Mucosa of descending colon (tissue), 3 donors: ENCODE results near the gene ASB3. TPM values are rescaled to one million over a fixed set of nuclear protein-coding genes. Genes with fewer than 3 reads are reported as not detected.

Experiments
- ATAC-seq: fragments of 200-7000 bp; cut with Tn5 transposase; one replicate; pipeline ENCODE4 v1.9.1; 2020; ENCODE audit warnings: mild to moderate bottlenecking, moderate library complexity
- DNase-seq, 3 donors: peaks; one replicate each; pipeline ENCODE4 v3.0.0-alpha.2; 2020
- H3K36me3 ChIP-seq: fragments of 200-600 bp; one replicate; pipeline ENCODE4 v1.8.0; 2021; ENCODE audit warnings: low read depth, mild to moderate bottlenecking
- H3K4me1 ChIP-seq: fragments of 200-600 bp; one replicate; pipeline ENCODE4 v1.8.0; 2021; ENCODE audit warnings: low read depth, mild to moderate bottlenecking
- H3K4me3 ChIP-seq: fragments of 200-600 bp; one replicate; pipeline ENCODE4 v1.8.0; 2021; ENCODE audit warnings: mild to moderate bottlenecking
- H3K9me3 ChIP-seq: fragments of 200-600 bp; one replicate; pipeline ENCODE4 v1.8.0; 2021; ENCODE audit warnings: mild to moderate bottlenecking
- intact Hi-C, 2 donors: fragments of 100-400 bp; cut with DNase I in 1 of 2; cut with micrococcal nuclease in 1 of 2; formaldehyde crosslinking; loops; one replicate each; pipeline versions ENCODE4 v1.11.0 to v1.11.1; 2022; cut with DNase I, micrococcal nuclease
- total RNA-seq, 3 donors: library from RNA; stranded (reverse); fragmentation: NEBNext Ultra II Directional in 2 of 3; extraction: Animal tissue kit (Norgen Biotek cat#: 25700) in 2 of 3; gene quantifications; one replicate each; pipeline versions ENCODE4 v1.2.1 to v1.2.4, GENCODE V29; 2021 to 2023
- TF ChIP-seq, protein P1 (sequence below): fragments of 200-600 bp; IDR thresholded peaks from one replicate; pipeline ENCODE4 v1.8.0; 2022; ENCODE audit warnings: antibody characterized with exemption, mild to moderate bottlenecking
- donor health status: DM: no; HTN: no; CAD: no; lungs with moderate emphysema.
- donor health status: DM: no; HTN: no; CAD: no.
- donor health status: DM: no; HTN: yes; CAD: no.

ASB3 gene
- total RNA-seq, 3 donors from 2014 or later: 11.6 to 16.8 (median 14.9) TPM

DNA sequence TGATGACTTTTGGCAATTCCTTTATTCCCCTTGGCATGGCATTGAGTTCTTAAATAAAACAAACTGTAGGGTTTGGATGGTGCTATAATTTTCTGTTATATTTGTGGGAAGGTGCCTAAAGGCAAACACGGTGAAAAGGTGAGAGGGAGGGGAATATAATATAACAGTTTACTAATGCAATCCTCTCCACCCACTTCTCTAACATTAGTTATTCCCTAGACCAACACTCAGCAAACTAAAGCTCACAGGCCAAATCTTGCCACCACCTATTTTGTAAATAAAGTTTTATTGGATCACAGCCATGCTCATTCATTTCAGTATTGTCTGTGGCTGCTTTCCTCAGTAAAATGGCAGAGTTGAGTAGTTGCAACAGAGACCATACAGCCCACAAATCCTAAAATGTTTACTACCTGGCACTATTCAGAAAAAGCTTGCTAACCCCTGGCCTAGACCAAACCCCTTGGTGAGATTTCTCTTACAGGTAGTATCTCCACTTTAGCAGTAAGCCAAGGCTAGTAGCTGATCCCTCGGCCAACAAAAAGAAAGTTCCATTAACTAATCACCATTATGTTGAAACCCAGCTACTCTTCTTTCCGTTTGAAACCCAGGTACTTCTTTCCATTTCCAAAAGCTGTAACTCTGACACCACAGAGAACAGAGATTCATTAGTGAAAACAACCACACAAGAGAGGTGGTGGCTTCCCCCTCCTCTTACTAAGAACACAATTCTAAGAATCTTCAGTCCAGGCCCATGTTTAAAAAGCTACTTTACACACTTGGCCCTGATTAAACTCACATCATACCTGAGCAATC, 155.2 kb downstream of the ASB3 start:
- Histone ChIP-seq H3K4me1 (no peaks in the 10 kb centered on the region), H3K36me3 (no peaks in the 10 kb centered on the region), H3K4me3 (no peak overlapping the region), H3K9me3 (no peaks in the 10 kb centered on the region)
- ATAC-seq (peak; percentile 85), DNase-seq (no peak)
- TF ChIP-seq, protein P1, sequence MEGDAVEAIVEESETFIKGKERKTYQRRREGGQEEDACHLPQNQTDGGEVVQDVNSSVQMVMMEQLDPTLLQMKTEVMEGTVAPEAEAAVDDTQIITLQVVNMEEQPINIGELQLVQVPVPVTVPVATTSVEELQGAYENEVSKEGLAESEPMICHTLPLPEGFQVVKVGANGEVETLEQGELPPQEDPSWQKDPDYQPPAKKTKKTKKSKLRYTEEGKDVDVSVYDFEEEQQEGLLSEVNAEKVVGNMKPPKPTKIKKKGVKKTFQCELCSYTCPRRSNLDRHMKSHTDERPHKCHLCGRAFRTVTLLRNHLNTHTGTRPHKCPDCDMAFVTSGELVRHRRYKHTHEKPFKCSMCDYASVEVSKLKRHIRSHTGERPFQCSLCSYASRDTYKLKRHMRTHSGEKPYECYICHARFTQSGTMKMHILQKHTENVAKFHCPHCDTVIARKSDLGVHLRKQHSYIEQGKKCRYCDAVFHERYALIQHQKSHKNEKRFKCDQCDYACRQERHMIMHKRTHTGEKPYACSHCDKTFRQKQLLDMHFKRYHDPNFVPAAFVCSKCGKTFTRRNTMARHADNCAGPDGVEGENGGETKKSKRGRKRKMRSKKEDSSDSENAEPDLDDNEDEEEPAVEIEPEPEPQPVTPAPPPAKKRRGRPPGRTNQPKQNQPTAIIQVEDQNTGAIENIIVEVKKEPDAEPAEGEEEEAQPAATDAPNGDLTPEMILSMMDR: no peak
- intact Hi-C loops: no loop called here

DNA sequence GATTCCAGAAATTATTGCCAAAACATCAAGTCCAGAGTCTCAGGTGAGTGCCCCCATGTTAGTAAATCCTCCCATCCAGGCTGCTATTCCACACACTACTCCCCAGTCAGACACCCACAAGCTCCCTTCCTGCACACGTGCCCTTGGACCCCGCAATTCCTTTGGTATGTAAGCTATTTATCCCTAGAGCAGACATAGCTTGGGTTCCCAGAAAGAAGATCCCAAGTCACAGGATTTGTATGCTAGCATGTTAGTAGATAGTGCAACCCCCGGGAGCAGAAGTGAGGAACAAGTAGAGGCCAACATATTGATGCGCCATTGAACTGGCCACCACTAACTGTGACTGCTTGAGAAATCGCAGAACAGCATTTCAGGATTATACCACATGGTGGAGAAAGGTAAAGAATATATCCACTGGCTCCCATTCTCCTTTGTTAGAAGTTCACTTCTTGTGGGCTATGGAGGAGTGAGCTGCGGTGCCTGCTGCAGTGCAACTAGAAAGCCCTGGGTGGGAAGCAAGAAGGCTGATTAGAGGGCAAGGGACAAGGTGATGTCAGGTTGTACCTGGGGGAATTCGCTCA, 156.6 kb downstream of the ASB3 start:
- intact Hi-C loops: no loop called here
- DNase-seq (no peak), ATAC-seq (no peak)
- no peaks in the 10 kb centered on the region for H3K9me3 ChIP-seq
- no peaks in the 10 kb centered on the region for H3K4me1 ChIP-seq
- H3K4me3 ChIP-seq: no peak overlapping the region
- no peaks in the 10 kb centered on the region for H3K36me3 ChIP-seq
- TF ChIP-seq, protein P1: no peak

DNA sequence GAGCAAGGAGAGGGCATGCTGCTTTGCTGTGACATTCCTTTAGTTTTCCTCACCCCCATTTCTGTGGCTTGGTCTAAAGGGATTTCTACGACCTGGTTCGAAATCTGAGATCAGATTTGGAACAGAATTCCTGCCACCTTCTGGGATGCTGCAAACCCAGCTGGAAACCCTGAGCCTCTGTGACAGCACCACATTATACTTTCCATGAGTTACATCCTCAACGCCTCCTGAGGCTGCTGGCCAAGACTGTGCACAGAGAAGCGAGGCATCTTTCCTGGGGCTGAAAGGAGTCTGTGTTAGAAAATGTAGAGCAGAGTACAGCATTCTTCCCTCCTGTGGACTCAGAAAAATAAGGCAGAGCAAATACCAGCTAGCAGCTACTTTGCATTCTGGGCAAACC, 157.3 kb downstream of the ASB3 start:
- DNase-seq (no peak), ATAC-seq (no peak)
- intact Hi-C loops: no loop called here

DNA sequence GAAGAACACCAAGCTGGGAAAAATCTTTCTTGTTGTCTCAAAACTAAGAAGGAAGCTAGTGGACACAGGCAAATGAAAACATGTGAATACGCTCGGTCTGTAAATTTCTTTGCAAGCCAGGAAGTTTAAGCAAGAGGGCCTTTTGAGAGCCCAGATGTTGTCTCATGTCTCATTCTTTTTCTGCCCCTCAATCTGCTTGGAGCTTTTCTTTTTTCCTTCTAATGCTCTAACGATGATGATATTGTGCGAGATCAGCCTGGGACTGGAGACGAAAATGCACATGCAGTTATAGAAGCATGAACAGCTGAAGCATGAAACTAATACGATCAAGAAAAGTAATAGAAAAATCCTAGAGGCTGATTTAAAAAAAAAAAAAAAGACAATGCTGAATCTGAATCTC, 157.8 kb downstream of the ASB3 start:
- intact Hi-C loops: no loop called here
- Histone ChIP-seq H3K4me1 (no peaks in the 10 kb centered on the region), H3K9me3 (no peaks in the 10 kb centered on the region), H3K4me3 (no peak overlapping the region), H3K36me3 (no peaks in the 10 kb centered on the region)
- ATAC-seq (no peak), DNase-seq (no peak)
- TF ChIP-seq, protein P1: no peak

More for the DNA sequence above, 157.3 kb downstream of the ASB3 start:
- no peak overlapping the region for H3K4me3 ChIP-seq
- no peaks in the 10 kb centered on the region for H3K36me3 ChIP-seq
- TF ChIP-seq, protein P1: no peak
- no peaks in the 10 kb centered on the region for H3K4me1 ChIP-seq
- H3K9me3 ChIP-seq: no peaks in the 10 kb centered on the region

DNA sequence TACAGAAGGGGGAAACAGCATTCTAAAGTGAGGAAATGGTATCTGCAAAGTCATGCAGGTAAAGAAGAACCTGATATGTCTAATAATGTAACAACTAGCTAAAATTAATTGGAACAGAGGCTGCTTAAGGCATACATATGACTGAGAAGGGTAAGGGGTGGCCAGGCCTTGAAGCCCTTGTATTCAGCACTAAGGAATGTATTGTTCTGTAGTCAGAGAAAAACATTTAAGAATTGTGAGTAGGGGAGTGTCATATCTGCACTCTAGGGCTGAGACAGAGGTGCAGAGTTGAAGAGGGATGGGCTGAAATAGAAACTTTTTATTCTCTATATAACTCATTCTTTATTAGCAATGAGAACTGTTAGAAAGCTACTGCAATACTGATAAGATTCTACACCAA, 164.6 kb downstream of the ASB3 start:
- no peak overlapping the region for H3K4me3 ChIP-seq
- intact Hi-C loops: no loop called here
- TF ChIP-seq, protein P1: no peak
- H3K36me3 ChIP-seq: no peaks in the 10 kb centered on the region
- ATAC-seq (no peak), DNase-seq (no peak)
- no peaks in the 10 kb centered on the region for H3K4me1 ChIP-seq
- no peaks in the 10 kb centered on the region for H3K9me3 ChIP-seq
